ENCODE data around the gene DLG2.

DLG2 gene

GRCh38 chr11:83568516-83568915 lies 2058.6 kb downstream of the DLG2 start:
- Histone ChIP-seq H3K36me3 (ENCODE audit: insufficient read depth, low read length) (0 out of 2 replicates have a peak, but pooled peaks cover 4% of the 10 kb centered on the region), H3K9ac (ENCODE audit: low read length) (no peak overlapping the region), H2AFZ (ENCODE audit: low read length) (no peak overlapping the region), H3K27ac (ENCODE audit: low read depth, low read length, poor library complexity, severe bottlenecking) (no peak overlapping the region), H3K9me3 (ENCODE audit: low read length) (no peaks in the 10 kb centered on the region), H3K27me3 (ENCODE audit: insufficient read depth, low read length) (no peaks in the 10 kb centered on the region), H3K4me3 (ENCODE audit: low read depth, low read length, poor library complexity, severe bottlenecking) (no peak overlapping the region), H3F3A (ENCODE audit: insufficient read depth, low read length) (no peaks in the 10 kb centered on the region), H3K4me2 (ENCODE audit: low read length) (no peak overlapping the region), H3K79me2 (ENCODE audit: insufficient read depth, low read length) (no peaks in the 10 kb centered on the region), H3K4me1 (ENCODE audit: insufficient read depth, low read length, severe bottlenecking) (no peaks in the 10 kb centered on the region), H3K9me2 (ENCODE audit: low read depth, low read length) (no peaks in the 10 kb centered on the region), H4K20me1 (ENCODE audit: insufficient read depth, low read length) (no peaks in the 10 kb centered on the region)
- no peak for TF ChIP-seq EZH2 (IDR thresholded peaks at IDR 0.05; ENCODE audit: borderline replicate concordance, low read length)
- no peak for TF ChIP-seq CTCF (IDR thresholded peaks at IDR 0.05; ENCODE audit: low read length)

- H3F3A ChIP-seq (ENCODE audit: insufficient read depth, low read length) = no peaks in the 10 kb centered on the region
- H3K9me3 ChIP-seq (ENCODE audit: low read length) = no peaks in the 10 kb centered on the region
- H3K27me3 ChIP-seq (ENCODE audit: insufficient read depth, low read length) = no peaks in the 10 kb centered on the region
- H3K9ac ChIP-seq (ENCODE audit: low read length) = no peak overlapping the region
- no peaks in the 10 kb centered on the region for H3K79me2 ChIP-seq (ENCODE audit: insufficient read depth, low read length)
- H3K27ac ChIP-seq (ENCODE audit: low read depth, low read length, poor library complexity, severe bottlenecking) = no peak overlapping the region
- no peaks in the 10 kb centered on the region for H4K20me1 ChIP-seq (ENCODE audit: insufficient read depth, low read length)
- no peak overlapping the region for H3K4me2 ChIP-seq (ENCODE audit: low read length)
- no peak overlapping the region for H3K4me3 ChIP-seq (ENCODE audit: low read depth, low read length, poor library complexity, severe bottlenecking)
- H2AFZ ChIP-seq (ENCODE audit: low read length) = no peak overlapping the region
- TF ChIP-seq CTCF (IDR thresholded peaks at IDR 0.05; ENCODE audit: low read length) = no peak
- TF ChIP-seq EZH2 (IDR thresholded peaks at IDR 0.05; ENCODE audit: borderline replicate concordance, low read length) = no peak
- 0 out of 2 replicates have a peak, but pooled peaks cover 4% of the 10 kb centered on the region for H3K36me3 ChIP-seq (ENCODE audit: insufficient read depth, low read length)
- no peaks in the 10 kb centered on the region for H3K4me1 ChIP-seq (ENCODE audit: insufficient read depth, low read length, severe bottlenecking)
- H3K9me2 ChIP-seq (ENCODE audit: low read depth, low read length) = no peaks in the 10 kb centered on the region
Measured at GRCh38 chr11:83566950-83567349, 2060.2 kb downstream of the DLG2 start.

- Histone ChIP-seq H3K36me3 (ENCODE audit: insufficient read depth, low read length) (0 out of 2 replicates have a peak, but pooled peaks cover 4% of the 10 kb centered on the region), H3K9me3 (ENCODE audit: low read length) (no peaks in the 10 kb centered on the region), H3F3A (ENCODE audit: insufficient read depth, low read length) (no peaks in the 10 kb centered on the region), H3K9me2 (ENCODE audit: low read depth, low read length) (no peaks in the 10 kb centered on the region), H3K27me3 (ENCODE audit: insufficient read depth, low read length) (no peaks in the 10 kb centered on the region), H2AFZ (ENCODE audit: low read length) (no peak overlapping the region), H3K4me3 (ENCODE audit: low read depth, low read length, poor library complexity, severe bottlenecking) (no peak overlapping the region), H3K4me1 (ENCODE audit: insufficient read depth, low read length, severe bottlenecking) (no peaks in the 10 kb centered on the region), H3K79me2 (ENCODE audit: insufficient read depth, low read length) (no peaks in the 10 kb centered on the region), H3K27ac (ENCODE audit: low read depth, low read length, poor library complexity, severe bottlenecking) (no peak overlapping the region), H3K9ac (ENCODE audit: low read length) (no peak overlapping the region), H3K4me2 (ENCODE audit: low read length) (no peak overlapping the region), H4K20me1 (ENCODE audit: insufficient read depth, low read length) (no peaks in the 10 kb centered on the region)
- TF ChIP-seq CTCF (IDR thresholded peaks at IDR 0.05; ENCODE audit: low read length) (no peak), EZH2 (IDR thresholded peaks at IDR 0.05; ENCODE audit: borderline replicate concordance, low read length) (no peak)
Measured at GRCh38 chr11:83564870-83565269, 2062.3 kb downstream of the DLG2 start.

All from OCI-LY1 (cell line).